NCI-H446 (cell line): ENCODE measurements around the gene JMJD8.
A peak's percentile ranks its signal among the peaks of the same experiment; 100 is the strongest.

ENCODE experiments used
- DNase-seq, 2 experiments: peaks; one replicate each; lab custom pipeline; 2025; lab: John Stamatoyannopoulos, UW

JMJD8 gene

DNA sequence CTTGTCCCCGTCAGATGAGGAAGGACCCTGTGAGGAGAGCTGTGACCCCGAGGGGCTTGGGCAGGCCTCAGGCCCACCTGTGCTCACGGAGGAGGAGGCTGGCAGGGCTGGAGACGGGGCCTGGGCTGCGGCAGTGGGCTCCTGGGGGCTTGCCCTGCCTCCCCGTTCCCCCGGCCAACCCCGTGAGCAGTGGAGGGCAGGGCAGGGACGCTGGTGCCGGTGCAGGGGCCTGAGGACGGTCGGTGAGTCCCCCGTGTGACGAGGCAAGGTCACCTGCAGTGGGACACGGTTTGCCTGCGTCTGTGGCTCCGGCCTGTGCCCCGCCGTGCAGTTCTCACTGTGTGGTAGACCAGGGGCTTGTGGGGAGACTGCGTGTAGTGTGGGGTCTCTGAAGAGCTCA lies 24.5 kb downstream of the JMJD8 start:
- DNase-seq = no peak

DNA sequence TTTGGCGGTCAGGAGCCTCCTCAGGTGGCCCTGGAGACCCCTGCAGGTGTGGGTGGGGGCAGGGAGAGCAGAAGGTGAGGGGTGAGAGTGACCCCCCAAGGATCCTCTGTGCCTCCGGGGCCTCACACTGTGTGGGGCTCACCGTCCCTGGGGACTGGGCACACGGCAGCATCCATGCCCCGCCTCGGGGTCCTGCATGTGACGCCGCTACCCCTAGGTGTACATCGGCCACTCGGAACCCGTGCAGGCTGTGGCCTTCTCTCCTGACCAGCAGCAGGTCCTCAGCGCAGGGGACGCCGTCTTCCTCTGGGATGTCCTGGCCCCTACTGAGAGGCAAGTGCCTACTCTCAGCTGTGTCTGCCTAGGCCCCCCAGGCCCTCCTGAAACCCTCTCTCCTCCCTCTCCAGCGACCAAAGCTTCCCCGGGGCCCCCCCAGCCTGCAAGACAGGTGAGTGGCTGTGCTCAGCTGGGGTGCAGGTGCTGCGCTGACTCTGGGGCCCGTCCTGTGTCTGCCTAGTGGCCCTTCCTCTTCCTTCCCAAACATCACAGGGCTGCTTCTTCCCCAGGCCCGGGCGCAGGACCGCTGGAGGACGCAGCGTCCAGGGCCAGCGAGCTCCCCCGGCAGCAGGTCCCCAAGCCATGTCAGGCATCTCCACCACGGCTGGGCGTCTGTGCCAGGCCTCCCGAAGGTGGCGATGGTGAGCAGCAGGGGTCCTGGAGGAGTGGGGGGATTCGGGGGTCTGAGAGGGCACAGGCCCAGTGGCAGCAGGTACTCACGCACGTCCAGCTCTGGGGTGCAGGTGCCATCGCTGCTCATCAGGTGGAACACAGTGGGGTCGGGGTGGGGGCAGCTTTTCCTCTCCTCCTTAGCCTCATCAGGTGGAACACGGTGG lies 25.2 kb downstream of the JMJD8 start:
- no peak for DNase-seq

DNA sequence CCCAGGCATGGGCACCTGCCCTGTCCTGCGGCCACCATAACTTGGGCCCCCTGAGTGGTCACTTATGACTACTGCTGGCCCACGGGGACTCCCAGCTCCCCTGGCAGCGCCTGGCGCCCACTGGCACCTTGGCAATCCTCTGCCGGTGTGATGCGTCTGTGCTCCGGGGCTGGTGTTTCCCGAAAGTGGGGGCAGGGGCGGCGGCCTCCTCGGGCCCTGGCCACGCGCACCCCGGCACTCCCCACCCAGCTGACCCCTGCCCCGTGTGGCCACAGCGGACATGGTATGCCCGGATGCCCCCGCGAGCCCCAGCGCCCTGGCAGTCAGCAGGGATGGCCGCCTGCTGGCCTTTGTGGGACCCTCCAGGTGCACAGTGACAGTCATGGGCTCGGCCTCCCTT lies 26.6 kb downstream of the JMJD8 start:
- DNase-seq = no peak

DNA sequence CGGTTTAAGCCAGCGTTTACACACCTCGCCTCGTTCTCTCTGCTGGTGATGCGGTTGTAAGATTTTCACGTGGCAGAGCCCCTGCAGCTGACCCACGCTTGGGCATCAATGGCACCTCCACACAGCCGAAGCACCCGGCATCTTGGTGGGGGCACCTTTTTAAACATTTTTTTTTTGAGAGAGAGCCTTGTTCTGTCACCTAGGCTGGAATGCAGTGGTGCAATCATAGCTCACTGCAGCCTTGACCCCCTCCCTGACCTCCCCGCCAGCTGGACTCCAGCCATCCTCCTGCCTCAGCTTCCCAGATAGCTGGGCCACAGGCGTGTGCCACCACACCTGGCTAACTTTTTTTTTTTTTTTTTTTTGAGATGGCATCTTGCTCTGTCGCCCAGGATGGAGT lies 30.1 kb downstream of the JMJD8 start:
- DNase-seq = no peak

DNA sequence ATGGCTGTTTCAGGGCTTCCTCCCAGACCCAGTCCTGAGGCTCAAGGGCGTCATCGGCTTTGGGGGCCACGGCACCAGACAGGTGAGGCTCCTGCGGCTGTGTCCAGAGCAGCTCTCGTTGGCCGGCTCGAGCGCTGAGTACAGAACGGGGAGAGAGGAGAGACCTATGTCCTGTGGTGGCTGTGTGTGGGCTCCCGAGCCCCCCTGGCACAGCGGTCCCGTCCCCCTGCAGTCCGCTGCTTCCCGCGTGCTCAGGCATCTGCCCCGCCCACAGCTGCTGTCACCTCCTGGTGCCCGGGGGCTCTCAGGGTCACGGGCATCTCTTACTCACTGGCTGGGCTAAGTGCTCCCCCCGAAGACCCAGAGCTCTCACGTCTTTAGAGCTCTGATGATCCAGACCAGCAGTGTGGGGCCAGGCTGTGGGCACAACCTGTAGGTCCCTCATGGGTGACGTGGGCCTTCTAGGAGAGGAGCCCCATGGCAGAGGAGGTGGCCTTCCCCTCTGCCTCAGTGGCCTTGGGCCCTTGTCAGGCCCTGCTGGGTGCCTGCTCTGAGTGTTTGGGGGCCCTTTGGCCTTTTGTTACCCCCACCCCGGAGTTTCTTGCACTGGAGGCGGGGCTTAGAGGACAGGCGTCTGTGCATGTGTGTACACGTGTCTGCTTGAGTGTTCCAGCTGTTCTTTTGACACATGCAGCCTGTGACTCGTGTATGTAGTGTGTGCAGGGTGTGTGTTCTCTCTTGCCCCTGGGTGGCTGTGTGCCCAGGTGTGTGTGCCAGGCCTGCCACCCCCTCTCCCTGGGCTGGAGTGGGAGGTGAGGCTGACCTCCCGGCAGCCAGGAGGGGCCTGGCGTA lies 31.5 kb downstream of the JMJD8 start:
- no peak for DNase-seq

DNA sequence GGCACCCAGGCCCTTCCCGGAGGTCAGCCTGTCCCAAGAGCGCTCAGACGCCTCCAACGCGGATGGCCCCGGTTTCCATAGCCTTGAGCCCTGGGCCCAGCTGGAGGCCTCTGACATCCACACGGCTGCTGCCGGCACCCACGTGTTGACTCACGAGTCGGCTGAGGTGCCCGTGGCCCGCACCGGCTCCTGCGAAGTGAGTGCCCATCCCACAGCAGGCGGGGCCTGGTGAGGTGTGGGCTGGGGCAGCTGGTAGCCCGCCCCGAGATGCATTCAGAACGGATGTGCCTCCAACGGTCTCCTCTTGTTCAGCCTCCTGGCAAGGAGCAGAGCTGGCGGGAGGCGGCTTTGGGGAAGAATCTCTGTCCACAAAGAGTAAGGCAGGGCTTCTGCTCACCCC lies 32.3 kb downstream of the JMJD8 start:
- DNase-seq = no peak

DNA sequence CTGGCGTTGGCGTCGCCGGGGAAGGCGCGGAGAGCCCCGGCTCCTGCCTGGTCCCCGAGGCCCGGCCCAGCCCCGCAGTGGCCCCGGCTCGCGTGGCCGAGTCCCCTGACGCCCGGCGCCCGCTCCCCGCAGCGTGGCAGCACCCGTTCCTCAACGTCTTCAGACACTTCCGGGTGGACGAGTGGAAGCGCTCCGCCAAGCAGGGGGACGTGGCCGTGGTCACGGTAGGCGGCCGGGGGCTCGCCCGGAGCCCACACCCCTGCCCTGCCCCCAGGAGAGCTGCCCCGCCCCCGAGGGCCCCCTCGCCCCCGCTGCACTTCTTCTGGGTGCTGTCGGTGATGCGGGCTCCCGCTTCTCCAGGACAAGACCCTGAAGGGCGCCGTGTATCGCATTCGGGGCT lies 34.5 kb downstream of the JMJD8 start:
- DNase-seq = no peak

DNA sequence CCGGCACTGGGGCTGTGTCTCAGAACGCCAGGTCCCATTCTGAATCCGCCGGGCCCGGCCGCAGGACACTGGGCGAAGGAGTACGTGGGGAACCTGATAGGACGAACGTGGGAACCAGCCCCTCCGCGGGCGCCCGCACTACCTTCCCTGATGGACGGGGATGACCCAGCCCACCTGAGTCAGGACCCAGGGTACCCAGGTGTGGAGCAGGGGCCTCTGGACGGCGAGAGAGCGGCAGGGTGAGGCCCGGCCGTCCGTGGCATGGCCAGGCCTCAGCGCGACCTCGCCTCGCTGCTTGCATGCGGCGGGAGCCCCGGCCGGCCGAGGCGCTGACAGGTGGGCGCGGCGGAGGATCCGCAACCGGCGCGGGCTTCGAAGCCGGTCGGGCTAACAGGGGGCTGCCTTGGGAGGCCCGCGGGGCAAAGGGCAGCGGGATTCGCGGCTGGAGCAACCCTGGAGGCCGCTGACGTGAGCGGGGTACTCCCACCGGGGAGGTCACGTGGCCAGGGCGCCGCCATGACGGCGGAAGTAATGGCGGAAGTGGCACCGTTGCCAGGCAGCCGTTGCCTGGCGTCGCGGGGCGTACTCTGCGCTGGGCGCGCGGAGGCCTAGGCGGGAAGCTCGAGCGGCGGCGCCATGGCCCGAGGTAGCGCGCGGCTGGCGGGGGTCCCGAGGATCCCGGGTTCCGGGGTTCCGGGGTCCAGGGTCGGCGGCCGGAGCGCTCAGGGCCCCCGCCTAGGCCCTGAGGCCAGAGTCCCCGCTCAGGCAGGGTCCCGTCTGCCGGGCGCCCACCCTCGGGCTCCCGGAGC lies 35.1 kb downstream of the JMJD8 start, which contains the start of gene WDR90:
Gene WDR90, plus strand, starts transcription at position 585 of the 809 bp plus-strand sequence. Its CDS starts 52 bp downstream, at position 637.
- DNase-seq = peak; percentile 75 to 95

DNA sequence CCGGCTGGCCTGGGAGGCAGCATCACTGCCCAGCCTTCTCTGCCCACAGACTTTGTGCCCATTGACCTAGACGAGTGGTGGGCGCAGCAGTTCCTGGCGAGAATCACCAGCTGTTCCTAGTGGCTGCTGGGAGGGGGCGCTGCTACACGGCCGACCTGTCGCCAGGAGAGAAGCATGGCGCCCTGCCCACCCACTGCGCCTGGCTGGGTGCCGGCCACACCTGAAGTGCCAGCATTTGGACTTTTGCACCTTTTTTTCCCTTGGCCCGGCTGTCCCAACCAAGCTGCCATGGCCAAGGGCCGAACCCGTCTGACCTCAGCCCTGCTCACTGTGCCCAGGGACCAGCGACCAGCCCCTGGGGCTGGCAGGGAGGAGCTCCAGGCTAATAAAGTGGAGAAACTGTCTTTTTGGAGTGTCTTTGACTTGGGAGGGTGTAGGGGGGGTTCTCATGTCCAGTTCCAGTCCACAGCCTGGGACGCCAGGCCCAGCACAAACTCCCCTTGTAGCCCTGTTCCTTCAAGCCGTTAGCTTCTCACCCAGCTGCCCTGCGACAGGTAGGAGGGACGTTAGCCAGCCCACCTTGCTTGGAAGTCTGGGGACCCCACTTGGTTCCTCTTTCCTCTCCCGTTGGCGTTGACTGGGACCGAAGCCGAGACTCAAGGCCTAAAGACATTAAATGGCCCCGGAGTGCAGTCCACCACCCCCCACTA lies 35.9 kb downstream of the JMJD8 start:
- DNase-seq = peak in 1 of 2 experiments; percentile 46

DNA sequence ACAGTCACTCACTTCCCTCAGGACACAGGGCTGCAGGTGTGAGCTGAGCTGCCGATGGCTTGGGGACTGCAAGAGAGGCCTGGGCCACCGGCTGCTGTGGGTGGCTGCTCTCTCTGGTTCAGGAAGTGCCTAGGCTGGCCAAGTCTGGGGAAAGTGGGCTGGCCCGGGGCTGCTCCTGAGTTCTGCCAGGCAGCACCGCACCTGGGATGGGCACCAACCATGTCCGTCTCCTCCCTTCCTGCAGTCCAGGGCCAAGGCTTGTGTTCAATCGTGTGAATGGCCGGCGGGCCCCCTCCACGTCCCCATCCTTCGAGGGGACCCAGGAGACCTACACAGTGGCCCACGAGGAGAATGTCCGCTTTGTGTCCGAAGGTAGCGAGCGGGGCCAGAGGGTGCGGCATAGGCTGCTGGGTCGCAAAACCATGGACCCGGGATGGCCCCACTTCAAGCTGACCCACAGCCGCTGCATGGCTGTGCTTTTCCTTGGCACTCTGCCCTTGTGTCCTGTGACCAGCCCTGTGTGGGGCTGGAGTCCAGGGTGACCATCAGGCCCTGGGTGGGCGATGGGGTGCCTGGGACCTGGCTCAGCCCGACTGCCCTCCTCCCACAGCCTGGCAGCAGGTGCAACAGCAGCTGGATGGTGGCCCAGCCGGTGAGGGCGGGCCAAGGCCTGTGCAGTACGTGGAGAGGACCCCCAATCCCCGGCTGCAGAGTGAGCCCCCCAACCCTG lies 36.8 kb downstream of the JMJD8 start:
- DNase-seq = no peak

DNA sequence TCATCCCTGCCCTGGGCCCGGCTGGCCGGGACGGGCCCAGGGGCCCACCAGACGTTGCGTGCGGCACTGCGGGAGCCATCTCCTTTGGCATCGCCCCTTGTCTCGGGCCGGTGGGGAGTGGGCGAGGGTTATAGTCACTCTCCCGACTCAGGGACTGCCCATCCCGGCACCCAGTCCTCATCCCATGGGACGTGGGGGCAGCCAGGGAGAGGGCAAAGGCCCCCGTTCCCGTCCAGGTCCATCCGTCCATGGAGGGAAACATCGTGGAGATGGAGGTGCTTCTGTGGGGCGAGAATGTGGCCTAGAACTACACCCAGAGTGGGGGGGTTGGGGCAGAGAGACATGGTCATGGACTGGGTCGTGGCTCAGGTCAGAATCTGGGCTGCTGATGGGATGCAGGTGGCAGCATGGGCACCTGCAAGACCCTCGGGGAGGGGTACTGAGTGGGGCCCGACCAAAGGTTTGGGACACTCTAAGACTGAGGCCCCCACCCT lies 37.4 kb downstream of the JMJD8 start:
- DNase-seq = no peak

DNA sequence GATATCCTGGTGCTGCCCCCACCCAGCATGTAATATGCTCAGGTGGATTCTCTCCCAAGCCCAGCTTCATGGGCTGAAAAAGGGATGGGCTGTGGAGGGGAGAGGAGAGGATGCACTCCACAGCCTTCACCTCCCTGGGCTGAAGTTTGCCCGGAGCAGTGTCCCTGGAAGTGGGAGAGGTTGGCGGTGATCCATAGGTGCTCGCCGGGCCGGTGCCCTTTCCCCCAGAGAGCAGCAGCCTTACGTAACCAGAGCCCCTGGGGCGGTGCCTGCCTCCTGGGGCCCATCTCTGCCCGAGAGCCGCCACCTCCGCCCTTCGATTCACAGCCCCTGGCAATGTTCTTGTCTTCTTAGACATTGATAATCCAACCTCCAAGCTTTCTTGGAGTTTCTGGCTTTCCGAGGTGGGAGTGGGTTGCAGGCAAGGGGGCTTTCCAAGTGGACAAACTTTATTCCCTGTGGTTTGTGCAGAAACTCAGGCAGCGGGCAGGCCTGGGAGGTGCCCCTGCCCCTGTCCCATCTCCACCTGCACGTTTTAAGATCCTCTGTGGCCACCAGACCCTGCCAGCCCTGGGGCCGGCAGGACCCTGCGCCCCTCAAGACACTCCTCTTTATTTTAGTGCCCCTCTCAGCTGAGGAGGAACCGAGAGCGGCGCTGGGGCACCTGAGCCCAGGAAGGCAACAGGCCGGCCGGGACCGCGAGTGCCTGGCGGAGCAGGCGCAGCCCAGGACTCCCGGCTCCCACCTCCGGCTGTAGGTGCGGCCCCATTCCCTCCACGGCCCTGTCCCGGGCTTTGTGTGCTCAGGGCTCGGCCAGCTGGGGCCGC lies 38.1 kb downstream of the JMJD8 start:
- no peak for DNase-seq

DNA sequence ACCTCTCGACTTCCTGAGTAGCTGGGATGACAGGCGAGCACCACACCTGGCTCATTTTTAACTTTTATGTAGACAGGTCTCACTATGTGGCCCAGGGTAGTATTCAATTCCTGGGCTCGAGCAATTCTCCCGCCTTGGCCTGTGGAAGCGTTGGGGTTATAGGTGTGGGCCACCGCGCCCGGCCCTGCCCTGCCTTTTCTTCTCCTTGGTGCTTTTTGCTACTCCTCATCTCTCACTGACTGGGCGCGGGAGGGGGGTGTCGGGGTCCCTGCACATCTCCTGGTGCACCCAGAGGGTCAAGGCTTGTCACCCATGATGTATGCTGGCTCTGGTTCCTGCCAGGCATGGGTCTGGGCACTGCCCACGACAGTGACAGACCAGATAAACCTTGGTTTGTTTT lies 39.6 kb downstream of the JMJD8 start:
- no peak for DNase-seq

DNA sequence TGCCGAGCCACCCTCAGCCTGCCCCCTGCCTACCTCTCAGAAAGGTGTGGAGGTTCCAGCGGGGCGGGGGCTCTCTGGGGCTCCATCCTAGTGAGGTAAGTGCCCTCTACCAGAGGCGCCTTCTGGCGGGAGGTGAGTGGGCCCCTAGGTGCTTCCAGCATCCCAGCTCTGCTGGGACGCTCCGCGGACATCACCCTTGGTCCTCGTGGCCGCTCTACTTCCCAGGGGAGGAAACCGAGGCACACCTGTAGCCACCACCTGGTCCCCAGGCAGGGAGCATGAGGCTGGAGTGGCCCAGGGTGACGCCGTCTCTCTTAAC lies 41.1 kb downstream of the JMJD8 start:
- DNase-seq = no peak

DNA sequence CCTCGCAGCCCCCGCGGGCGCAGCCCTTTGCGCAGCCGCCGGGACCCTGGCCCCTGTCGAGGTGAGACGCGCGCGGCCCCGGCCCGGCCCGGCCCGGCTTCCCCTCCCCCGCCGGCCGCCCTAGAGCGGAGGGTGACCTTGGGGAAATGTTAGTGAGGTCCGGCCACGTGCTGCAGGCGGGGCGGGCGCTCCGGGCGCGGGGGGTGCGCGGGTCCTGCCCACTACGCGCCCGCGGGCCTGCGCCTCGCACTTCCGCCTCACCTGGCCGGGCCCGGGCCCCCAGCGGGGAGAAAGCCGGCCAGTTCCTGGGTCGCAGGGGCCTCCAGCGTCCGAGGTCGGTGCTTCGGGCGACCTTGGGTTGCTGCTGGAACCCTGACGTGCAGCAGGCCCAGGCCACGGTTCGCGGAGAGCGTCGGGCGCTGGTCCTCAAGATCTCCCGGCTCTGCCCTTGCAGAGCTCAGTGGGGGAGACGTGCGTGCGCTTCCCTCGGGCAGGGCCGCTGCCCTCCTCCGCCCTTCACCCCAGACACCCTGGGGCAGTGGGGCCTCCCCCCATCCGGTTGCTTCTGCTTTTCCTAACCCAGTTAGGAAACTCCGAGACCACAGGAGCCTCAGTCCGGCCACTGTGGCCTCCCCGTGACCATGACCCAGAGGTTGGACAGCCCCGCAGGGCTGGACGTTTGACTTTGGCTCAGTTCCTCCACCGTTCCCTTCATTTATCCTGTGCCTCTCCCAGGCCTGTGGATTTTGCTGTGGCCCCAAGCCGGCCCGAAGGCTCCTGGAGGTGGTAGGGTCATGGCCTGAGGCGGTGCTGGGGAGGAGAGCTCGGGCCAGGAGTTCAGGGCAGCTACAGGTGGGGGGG lies 41.7 kb downstream of the JMJD8 start:
- no peak for DNase-seq

DNA sequence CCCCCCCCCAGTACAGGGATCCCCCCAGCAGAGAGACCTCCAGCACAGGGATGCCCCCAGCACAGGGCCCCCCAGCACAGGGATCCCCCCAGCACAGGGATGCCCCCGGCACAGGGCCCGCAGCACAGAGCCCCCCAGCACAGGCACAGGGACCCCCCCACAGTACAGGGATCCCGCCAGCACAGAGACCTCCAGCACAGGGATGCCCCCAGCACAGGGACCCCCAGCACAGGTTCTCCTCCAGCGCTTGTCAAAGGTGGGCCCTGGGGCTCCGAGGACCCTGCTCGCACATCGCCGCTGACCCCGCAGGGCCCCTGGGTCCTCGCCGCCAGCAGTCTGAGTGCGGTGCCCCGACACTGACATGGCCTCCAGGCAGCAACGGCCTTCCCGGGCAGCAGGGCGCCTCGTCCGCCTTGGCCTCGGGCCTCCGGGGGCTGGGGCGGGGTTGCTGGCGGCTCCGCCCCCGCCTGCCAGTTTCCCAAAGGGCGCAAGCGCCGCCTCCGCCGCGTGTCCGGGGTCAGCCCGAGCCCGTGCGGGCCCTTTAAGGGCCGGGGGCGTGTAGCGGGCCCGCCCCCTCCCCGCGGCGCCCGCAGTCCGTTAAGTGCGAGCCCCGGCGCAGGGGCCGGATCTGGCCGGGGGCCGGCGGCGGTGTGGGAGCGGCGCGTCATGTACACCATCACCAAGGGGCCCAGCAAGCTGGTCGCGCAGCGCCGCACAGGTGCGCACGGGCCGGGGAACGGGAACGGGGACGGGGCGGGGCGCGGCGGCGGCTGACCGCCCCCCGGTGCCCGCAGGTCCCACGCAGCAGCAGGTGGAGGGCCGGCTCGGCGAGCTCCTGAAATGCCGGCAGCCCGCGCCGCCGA lies 42.6 kb downstream of the JMJD8 start, which contains the start of gene MCRIP2:
Gene MCRIP2, plus strand, starts transcription at position 503 of the 863 bp plus-strand sequence. Its CDS starts 164 bp downstream, at position 667.
- DNase-seq = peak; percentile 26 to 87

DNA sequence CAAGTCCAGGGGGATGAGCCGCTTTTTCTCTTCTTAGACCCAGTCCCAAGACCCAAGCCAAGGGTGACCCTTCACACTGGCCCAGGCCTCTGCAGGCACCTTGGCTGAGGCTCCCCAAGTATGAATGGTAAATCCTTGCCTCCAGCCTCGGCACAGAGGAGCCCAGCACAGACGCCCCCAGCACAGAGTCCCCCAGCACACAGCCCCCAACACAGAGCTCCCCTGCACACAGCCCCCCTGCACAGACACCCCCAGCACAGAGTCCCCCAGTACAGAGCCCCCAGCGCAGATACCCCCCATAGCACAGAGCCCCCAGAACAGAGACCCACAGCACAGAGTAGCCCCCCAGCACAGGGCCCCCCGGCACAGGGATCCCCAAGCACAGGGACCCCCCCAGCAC lies 43.5 kb downstream of the JMJD8 start:
- DNase-seq = no peak

DNA sequence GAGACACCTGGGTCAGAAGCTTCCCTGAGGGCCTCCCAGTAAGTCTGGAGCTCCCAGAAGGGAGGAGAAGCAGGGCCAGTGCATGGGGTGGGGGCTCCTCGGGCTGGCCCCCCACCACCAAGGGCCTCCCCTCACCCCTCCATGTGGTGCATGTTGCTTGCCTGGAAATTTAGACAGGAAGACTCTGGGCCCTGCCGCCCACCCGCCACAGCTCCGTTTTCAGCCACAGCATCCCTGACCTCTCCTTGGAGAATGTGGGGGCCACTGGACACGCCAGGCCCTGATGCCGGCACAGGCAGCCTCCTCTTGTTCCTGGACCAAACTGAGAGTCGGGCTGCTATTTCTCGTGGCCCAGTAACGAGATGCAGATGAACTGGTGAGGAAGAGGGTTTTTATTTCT lies 45.3 kb downstream of the JMJD8 start:
- DNase-seq = no peak
